WTC11 (cell line): Measurements from ENCODE around the gene PREX1. TPM values are rescaled to one million over a fixed set of nuclear protein-coding genes. Genes with fewer than 3 reads are reported as not detected.

Source experiments
- ATAC-seq: fragments of 200-7000 bp; cut with Tn5 transposase; 2 replicates; pipeline ENCODE4 v1.10.0; 2021; ENCODE audit warnings: mild to moderate bottlenecking, moderate library complexity
- CTCF ChIA-PET: fragments of 300-600 bp; sonication (Branson Sonifier 250); formaldehyde crosslinking; loops from one replicate; lab custom pipeline; 2021; ENCODE audit warnings: antibody characterized with exemption; lab: Charles Lee
- POLR2A ChIA-PET: fragments of 350-600 bp; sonication (Branson Sonifier 250); formaldehyde crosslinking; loops from one replicate; lab custom pipeline; 2021; ENCODE audit warnings: antibody characterized with exemption; lab: Charles Lee
- DNase-seq: peaks from one replicate; pipeline ENCODE4 v3.0.0; 2021; ENCODE audit warnings: low spot score
- H3K27ac Mint-ChIP-seq: 2 replicates; pipeline ENCODE4 v1.8.0; 2021; ENCODE audit warnings: mixed read lengths
- H3K27me3 Mint-ChIP-seq: 2 replicates; pipeline ENCODE4 v1.8.0; 2021; ENCODE audit warnings: low read depth, mild to moderate bottlenecking, moderate library complexity, mixed read lengths
- H3K36me3 Mint-ChIP-seq: 2 replicates; pipeline ENCODE4 v1.8.0; 2021; ENCODE audit warnings: mixed read lengths
- H3K4me1 Mint-ChIP-seq: 2 replicates; pipeline ENCODE4 v1.8.0; 2022; ENCODE audit warnings: mixed read lengths
- H3K4me3 Mint-ChIP-seq: 2 replicates; pipeline ENCODE4 v1.8.0; 2021; ENCODE audit warnings: mild to moderate bottlenecking, moderate library complexity, mixed read lengths
- H3K9me3 Mint-ChIP-seq: 2 replicates; pipeline ENCODE4 v1.8.0; 2021; ENCODE audit warnings: mixed read lengths
- AFF4 ChIP-seq: sonication (generic); formaldehyde crosslinking; IDR thresholded peaks from 2 replicates; pipeline ENCODE4 v1.8.1; 2023; ENCODE audit warnings: mild to moderate bottlenecking, missing genetic modification reagents, borderline replicate concordance
- ARID4B ChIP-seq: sonication (generic); formaldehyde crosslinking; IDR thresholded peaks from 2 replicates; pipeline ENCODE4 v1.8.0; 2023; ENCODE audit warnings: missing genetic modification reagents, mild to moderate bottlenecking, borderline replicate concordance
- CREM ChIP-seq: sonication (generic); formaldehyde crosslinking; IDR thresholded peaks from 2 replicates; pipeline ENCODE4 v1.8.1; 2022; ENCODE audit warnings: mild to moderate bottlenecking, missing genetic modification reagents, moderate library complexity
- E2F1 ChIP-seq: sonication (generic); formaldehyde crosslinking; IDR thresholded peaks from 2 replicates; pipeline ENCODE4 v1.8.0; 2022; ENCODE audit warnings: mild to moderate bottlenecking, missing genetic modification reagents
- ERG ChIP-seq: fragments of 250-450 bp; sonication (Bioruptor Pico); IDR thresholded peaks from 2 replicates; pipeline ENCODE4 v1.8.0; 2021; ENCODE audit warnings: mild to moderate bottlenecking
- FOXP4 ChIP-seq: sonication (generic); formaldehyde crosslinking; IDR thresholded peaks from 2 replicates; pipeline ENCODE4 v1.8.0; 2022; ENCODE audit warnings: mild to moderate bottlenecking, missing genetic modification reagents
- HMGXB4 ChIP-seq: sonication (generic); formaldehyde crosslinking; IDR thresholded peaks from 2 replicates; pipeline ENCODE4 v1.8.1; 2023; ENCODE audit warnings: mild to moderate bottlenecking, moderate library complexity, missing genetic modification reagents
- JUN ChIP-seq: sonication (generic); formaldehyde crosslinking; IDR thresholded peaks from 2 replicates; pipeline ENCODE4 v1.8.0; 2023; ENCODE audit warnings: mild to moderate bottlenecking, missing genetic modification reagents
- MAX ChIP-seq: sonication (generic); formaldehyde crosslinking; IDR thresholded peaks from 2 replicates; pipeline ENCODE4 v1.8.0; 2022; ENCODE audit warnings: mild to moderate bottlenecking, missing genetic modification reagents
- MXD4 ChIP-seq: fragments of 250-450 bp; sonication (Bioruptor Pico); IDR thresholded peaks from 2 replicates; pipeline ENCODE4 v1.8.0; 2021; ENCODE audit warnings: mild to moderate bottlenecking, moderate library complexity, borderline replicate concordance
- NFATC4 ChIP-seq: fragments of 250-450 bp; sonication (Bioruptor Pico); IDR thresholded peaks from 2 replicates; pipeline ENCODE4 v1.9.0; 2021; ENCODE audit warnings: mild to moderate bottlenecking
- SP1 ChIP-seq: sonication (generic); formaldehyde crosslinking; conservative IDR thresholded peaks from 2 replicates; pipeline ENCODE4 v1.8.1; 2022; ENCODE audit warnings: missing genetic modification reagents
- USF2 ChIP-seq: sonication (generic); formaldehyde crosslinking; IDR thresholded peaks from 2 replicates; pipeline ENCODE4 v1.8.1; 2023; ENCODE audit warnings: mild to moderate bottlenecking, missing genetic modification reagents, moderate library complexity
- ZBTB43 ChIP-seq: sonication (generic); formaldehyde crosslinking; IDR thresholded peaks from 2 replicates; pipeline ENCODE4 v1.8.1; 2023; ENCODE audit warnings: mild to moderate bottlenecking, missing genetic modification reagents
- ZNF232 ChIP-seq: sonication (generic); formaldehyde crosslinking; IDR thresholded peaks from 2 replicates; pipeline ENCODE4 v1.8.0; 2022; ENCODE audit warnings: mild to moderate bottlenecking, missing genetic modification reagents
- ZNF512 ChIP-seq: sonication (generic); formaldehyde crosslinking; IDR thresholded peaks from 2 replicates; pipeline ENCODE4 v1.8.1; 2022; ENCODE audit warnings: missing genetic modification reagents, borderline replicate concordance
- total RNA-seq: library from RNA; stranded (reverse); gene quantifications from 3 replicates; pipeline ENCODE4 v1.2.3, GENCODE V29; 2021

PREX1 gene
- total RNA-seq, 1 experiment from 2014 or later = 17.3 TPM

- no peak for TF ChIP-seq AFF4
- TF ChIP-seq ZNF512 (CRISPR knock-in tag) = no peak
Observed at GRCh38 chr20:48809673-48810072, 18.1 kb downstream of the PREX1 start (continued).

GRCh38 chr20:48808382-48809034, 19.3 kb downstream of the PREX1 start:
- H3K27ac Mint-ChIP-seq = no peak overlapping the region
- DNase-seq = no peak
- POLR2A ChIA-PET = no interaction called here
- TF ChIP-seq ARID4B (CRISPR knock-in tag) (no peak), MXD4 (CRISPR knock-in tag) (no peak), CREM (no peak), ERG (CRISPR knock-in tag) (no peak), NFATC4 (CRISPR knock-in tag) (no peak), ZBTB43 (CRISPR knock-in tag) (no peak), JUN (CRISPR knock-in tag) (no peak), ZNF232 (no peak), SP1 (no peak), E2F1 (CRISPR knock-in tag) (no peak), USF2 (CRISPR knock-in tag) (no peak), HMGXB4 (CRISPR knock-in tag) (no peak), MAX (CRISPR knock-in tag) (no peak), FOXP4 (CRISPR knock-in tag) (no peak)

More at GRCh38 chr20:48808382-48809034, 19.3 kb downstream of the PREX1 start:
- CTCF ChIA-PET = no interaction called here
- H3K36me3 Mint-ChIP-seq = peaks cover 6% of the 10 kb centered on the region; the same call in 1 of the 2 replicates
- H3K4me1 Mint-ChIP-seq = no peaks in the 10 kb centered on the region
- no peak for ATAC-seq
- H3K4me3 Mint-ChIP-seq = no peak overlapping the region
- H3K9me3 Mint-ChIP-seq = peaks cover 18% of the 10 kb centered on the region
- H3K27me3 Mint-ChIP-seq = peaks cover 2% of the 10 kb centered on the region; the same call in 1 of the 2 replicates
